GM19328 (cell line): ENCODE data around the gene CNR1.
"Not testable (repeated sequence)": the region's sequence is repeated elsewhere in the genome, so short reads cannot be mapped to it uniquely, and the experiment has no call there.

ENCODE experiments used
- ATAC-seq: cut with Tn5 transposase; IDR thresholded peaks from one replicate; pipeline ENCODE4 v1.9.1; 2021; ENCODE audit warnings: mild to moderate bottlenecking, moderate library complexity; ENCODE audit not compliant: unreplicated experiment

Gene CNR1

GRCh38 chr6:88165844-88166492 lies at the start of gene CNR1:
Gene CNR1 (minus strand): TSS chr6:88166347. CDS start chr6:88145274, 21,073 bp downstream.
- no peak for ATAC-seq

DNA sequence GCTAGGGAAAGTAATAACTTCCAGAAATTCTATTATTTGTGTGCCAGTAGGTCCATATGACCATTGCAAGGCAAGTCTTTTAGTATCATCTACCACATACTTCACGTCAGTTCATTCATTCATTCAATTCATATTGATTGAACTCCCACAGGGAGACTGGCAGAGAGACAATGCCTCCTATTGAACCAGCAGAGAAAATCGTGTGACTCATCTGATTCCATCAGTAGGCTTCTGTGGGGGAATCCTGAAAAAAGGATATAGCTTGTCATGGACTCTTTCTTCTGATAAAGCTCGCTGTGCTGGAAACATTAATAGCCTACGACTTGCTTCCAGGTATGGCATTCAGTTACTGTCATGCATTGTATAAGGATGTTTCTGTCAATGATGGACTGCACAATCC lies 45.3 kb upstream of the CNR1 start:
- no peak for ATAC-seq

DNA sequence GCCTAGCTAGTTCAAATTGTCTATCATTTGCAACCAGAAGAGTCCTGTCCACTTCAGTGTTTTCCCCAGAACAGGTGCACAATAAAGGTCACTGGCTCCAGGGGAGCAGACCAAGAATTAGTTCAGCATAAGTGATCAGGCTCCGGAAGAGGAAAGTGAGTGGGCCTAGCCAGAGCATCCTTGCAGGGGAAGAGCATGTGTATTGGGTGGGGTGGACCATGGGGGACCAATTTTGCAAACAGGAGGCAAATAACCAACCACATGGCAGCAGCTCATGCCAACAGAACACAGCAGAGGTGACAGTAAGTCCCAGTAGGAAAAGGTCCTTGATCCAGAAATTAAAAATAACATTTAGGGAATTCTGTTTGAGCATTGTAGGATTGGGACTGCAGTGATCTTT lies 43.2 kb upstream of the CNR1 start:
- no peak for ATAC-seq

DNA sequence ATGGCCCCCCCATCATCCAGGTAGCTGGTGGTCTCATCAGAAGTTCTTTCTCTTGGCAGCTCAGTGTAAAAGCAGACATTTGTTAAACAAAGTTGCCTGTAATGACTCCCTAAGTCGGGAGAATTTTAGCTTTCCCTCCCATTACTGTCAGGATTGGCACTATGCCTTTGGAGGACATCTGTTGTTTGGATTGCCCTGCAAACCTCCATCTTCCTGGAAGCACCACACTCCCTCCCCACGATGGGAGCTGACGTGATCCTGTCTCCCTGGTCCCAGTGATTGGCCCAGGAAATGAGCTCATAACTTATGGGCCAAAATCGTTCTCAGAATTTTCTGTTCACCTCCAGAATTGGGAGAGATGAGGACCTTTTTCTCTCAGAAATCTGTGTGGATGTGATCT lies 42.6 kb upstream of the CNR1 start:
- no peak for ATAC-seq

GRCh38 chr6:88201734-88202133 lies 35.6 kb upstream of the CNR1 start:
- not testable (repeated sequence) for ATAC-seq

GRCh38 chr6:88184921-88185320 lies 18.8 kb upstream of the CNR1 start:
- no peak for ATAC-seq

DNA sequence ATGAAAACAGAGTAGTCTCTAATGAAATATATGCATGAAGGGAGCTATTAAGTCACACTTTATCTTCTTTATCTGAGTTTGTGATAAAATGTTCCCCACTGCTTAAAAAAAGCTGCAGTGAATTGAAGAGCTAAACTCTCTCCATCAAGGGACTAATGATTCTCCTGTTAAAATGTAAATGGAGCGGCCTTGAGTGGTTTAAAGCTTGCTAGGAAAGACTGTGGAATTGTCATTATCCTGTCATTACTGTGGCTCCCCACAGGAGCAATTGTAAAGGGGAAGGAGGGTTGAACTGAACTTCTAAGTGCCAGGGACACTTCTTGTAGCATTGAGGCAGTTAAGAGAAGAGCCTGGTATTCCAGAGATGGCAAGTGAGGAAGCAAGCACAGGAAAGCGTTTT lies 17.3 kb upstream of the CNR1 start:
- no peak for ATAC-seq

DNA sequence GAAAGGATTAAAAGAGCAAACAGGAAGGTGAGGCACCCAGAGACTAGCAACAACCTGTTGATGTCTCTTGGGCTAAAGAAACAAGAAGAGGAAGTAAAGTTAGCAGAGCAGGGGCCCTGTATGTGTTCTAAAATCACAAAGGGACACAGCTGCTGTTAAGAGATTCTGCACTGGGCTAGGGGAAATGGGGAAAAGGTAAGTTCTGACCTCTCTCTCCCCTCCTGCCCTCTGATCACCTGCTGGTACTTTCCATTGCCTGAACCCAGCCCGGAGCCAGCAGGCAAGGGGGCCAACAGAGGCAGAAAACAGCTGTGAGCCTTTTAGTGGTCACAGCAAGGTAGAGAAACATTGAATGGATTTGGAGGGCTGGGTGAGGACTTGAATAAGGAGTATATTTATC lies 13.5 kb upstream of the CNR1 start:
- peak; percentile 54 for ATAC-seq

GRCh38 chr6:88177961-88178464 lies 11.9 kb upstream of the CNR1 start:
- peak; percentile 52 for ATAC-seq

- ATAC-seq, result no peak
These were observed 8.8 kb upstream of the CNR1 start for GRCh38 chr6:88174906-88175305.

DNA sequence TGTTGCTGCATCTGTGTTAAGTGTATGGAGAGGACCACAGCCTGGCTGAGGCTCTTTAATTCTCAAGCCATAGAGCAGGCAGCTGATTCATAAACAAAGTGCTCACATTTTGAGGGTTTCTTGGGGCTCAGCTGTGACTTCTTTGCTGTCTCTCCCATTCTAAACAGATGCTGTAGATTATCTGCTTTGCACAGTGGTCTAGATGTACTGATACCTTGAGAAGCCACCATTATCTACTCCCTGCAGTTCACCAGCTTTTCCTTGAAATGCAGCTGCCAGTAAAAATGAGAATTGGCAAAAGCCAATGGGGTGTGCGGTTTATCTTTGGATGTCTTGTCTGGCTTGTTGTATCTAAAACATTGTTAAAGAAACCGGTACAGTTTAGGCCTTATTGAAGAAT lies 5.2 kb upstream of the CNR1 start:
- no peak for ATAC-seq

GRCh38 chr6:88168362-88168761 lies 2.2 kb upstream of the CNR1 start:
- no peak for ATAC-seq

- no peak for ATAC-seq
These were observed 1.3 kb upstream of the CNR1 start for GRCh38 chr6:88167352-88167937.

GRCh38 chr6:88166493-88167351 lies 575 bp upstream of the CNR1 start:
- no peak for ATAC-seq

DNA sequence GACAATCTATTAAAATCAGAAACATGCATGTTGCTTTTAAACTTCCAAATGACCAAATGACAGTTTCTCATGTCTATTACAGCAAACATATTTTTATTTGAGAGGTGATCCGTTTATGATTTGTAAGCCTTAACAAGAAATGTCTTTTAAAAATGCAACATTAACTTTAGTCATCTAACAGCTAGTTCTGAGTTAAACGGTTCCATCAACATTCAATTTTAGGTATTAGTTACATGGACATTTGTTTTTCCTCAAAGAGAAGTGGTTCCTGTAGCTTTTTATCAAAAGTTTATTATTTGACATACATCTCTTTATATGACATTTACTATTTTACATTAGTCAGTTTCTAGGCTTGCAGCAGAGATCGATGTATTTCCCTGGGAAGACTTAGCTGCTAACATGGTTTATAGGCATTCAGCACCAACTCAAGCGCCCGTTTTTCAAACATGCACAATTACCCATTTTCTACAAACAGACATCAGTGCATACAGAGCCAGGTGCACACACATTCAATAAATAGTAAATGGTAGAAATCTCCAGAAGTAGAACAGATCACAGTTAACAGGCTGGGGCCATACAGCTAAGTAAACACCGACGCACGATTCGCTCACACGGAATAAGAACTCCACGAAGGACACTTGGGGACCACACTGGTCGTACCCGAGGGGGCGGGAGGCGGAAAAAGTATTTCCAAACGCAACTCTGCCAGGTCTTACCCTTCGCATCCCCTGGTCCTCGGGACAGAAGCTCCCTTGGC lies 882 bp downstream of the CNR1 start:
- no peak for ATAC-seq

DNA sequence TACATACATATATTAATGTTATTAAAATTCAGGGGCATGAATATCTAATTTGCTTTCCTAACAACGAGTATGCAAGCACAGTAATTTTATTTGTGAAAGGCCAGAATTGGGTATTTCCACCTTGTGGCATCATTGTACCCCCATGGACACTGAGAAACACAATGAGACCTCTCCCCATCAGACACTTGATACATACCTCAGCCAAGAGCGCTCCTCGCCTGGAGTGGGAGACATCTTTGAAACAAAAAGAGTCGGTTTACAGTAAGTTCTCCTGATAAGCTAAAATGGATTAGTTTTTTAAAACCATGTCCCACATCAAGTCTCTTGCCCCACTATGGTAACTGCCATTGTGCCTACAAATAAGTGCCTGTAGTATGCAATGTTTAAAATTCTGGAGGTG lies 2.1 kb downstream of the CNR1 start:
- ATAC-seq, result no peak

- ATAC-seq, result no peak
These were observed 2.5 kb downstream of the CNR1 start for GRCh38 chr6:88163616-88164015.

DNA sequence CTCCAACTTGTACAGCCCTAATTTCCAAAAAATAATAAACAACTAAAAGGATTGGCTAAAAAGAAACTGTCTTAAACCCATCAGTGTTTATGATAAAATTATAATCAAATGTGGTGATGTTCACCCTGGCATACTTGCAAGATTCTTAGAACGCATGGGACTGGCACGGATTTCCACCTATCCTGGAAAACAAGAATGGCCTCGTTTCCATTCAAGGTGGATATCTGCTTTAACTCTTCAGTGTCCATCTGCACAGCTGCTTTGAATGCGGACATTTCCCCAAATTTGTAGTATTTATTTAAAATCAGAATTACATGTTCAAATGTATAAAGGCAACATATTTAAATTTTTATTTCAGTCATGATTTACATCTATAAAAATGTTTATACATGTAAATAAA lies 4.2 kb downstream of the CNR1 start:
- ATAC-seq, result no peak

DNA sequence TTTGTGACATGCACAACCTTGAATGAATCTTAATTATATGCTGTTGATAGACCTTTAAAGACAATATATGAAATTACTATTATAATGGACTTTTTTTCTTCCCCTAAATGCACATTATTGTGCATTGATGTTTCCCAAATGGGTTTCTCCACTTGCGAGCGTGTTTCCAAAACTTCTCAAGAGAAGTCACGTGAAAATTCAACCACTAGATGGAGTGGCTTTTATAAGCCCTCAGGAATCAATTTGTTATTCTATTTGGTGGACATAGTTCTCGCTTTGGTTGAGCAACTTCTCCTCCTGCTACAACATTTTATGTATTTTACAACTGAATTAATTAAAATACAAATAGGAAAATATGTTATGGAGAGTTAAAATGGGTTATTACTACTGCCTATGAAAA lies 9.0 kb downstream of the CNR1 start:
- no peak for ATAC-seq

DNA sequence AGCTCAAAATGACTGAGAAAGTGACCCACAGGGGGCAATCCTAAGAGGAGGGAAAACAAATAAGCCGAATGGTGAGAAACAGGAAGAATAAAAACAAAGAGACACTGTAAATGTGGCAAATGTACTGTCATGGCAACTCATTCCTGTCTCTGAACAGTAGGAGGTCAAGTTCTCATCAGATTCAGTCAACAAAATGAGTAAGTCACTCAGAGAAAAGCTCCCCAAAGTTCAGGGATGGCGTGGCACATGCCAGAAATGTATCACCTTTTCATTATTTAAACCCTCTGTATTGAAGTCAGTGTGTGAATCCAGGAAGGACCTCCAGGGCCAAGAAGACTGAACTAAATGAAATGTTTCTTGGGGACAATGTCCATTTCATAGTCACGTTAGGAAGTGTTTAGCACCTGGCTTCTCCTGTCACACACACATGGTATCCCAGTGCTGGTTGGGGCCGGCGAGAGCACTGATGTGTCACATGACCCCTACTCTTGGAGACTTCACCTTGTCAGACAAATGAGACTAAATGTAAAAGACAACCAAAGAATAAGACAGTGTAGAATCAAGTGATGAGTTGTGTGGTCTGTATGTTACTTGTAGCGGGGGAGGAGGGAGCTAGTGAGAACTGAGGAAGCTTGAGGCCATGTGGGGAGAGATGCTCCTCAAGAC lies 20.7 kb downstream of the CNR1 start:
- no peak for ATAC-seq
